Neural cell (in vitro differentiated cells): ENCODE measurements around the gene TK1. TPM values are rescaled to one million over a fixed set of nuclear protein-coding genes. Genes with fewer than 3 reads are reported as not detected.

Experiments used
- H2AFZ ChIP-seq: fragments of 200-600, 300-800 bp; sonication (generic), shearing (Covaris generic); 2 replicates; pipeline ENCODE4 v1.6.0; 2014; ENCODE audit warnings: low read depth, mild to moderate bottlenecking, antibody characterized with exemption, low read length, moderate library complexity
- H3F3A ChIP-seq: fragments of 200-600 bp; shearing (Covaris generic); 2 replicates; pipeline ENCODE4 v1.6.1; 2016; ENCODE audit warnings: mild to moderate bottlenecking, moderate library complexity, mixed read lengths, antibody characterized with exemption, low read length; ENCODE audit not compliant: insufficient read depth, poor library complexity, severe bottlenecking
- H3K27ac ChIP-seq: fragments of 200-600, 300-800 bp; sonication (generic), shearing (Covaris generic); 2 replicates; pipeline ENCODE4 v1.5.1; 2014; ENCODE audit warnings: mild to moderate bottlenecking, low read length, moderate library complexity
- H3K27me3 ChIP-seq: fragments of 300-800, 200-600 bp; sonication (generic), shearing (Covaris generic); 2 replicates; pipeline ENCODE4 v1.6.0; 2014; ENCODE audit warnings: mild to moderate bottlenecking, low read depth, low read length, moderate library complexity; ENCODE audit not compliant: insufficient read depth
- H3K36me3 ChIP-seq: fragments of 300-800, 200-600 bp; sonication (generic), shearing (Covaris generic); 2 replicates; pipeline ENCODE4 v1.5.1; 2014; ENCODE audit warnings: mild to moderate bottlenecking, antibody characterized with exemption, low read length, moderate library complexity; ENCODE audit not compliant: insufficient read depth
- H3K4me2 ChIP-seq: fragments of 300-800, 200-600 bp; sonication (generic), shearing (Covaris generic); 2 replicates; pipeline ENCODE4 v1.6.0; 2014; ENCODE audit warnings: mild to moderate bottlenecking, low read length
- H3K4me3 ChIP-seq: fragments of 300-800, 200-600 bp; sonication (generic), shearing (Covaris generic); 2 replicates; pipeline ENCODE4 v1.5.1; 2014; ENCODE audit warnings: mild to moderate bottlenecking, low read length, moderate library complexity
- H3K79me2 ChIP-seq: fragments of 200-600 bp; shearing (Covaris generic); replicated peaks from 2 replicates; pipeline ENCODE4 v1.6.0; 2014; ENCODE audit warnings: mild to moderate bottlenecking, low read length, moderate library complexity; ENCODE audit not compliant: insufficient read depth
- H3K9ac ChIP-seq: fragments of 300-800, 200-600 bp; sonication (generic), shearing (Covaris generic); 2 replicates; pipeline ENCODE4 v1.6.1; 2016; ENCODE audit warnings: mild to moderate bottlenecking, low read length, mixed read lengths
- H3K9me2 ChIP-seq: fragments of 200-600 bp; shearing (Covaris generic); 2 replicates; pipeline ENCODE4 v1.6.1; 2016; ENCODE audit warnings: mild to moderate bottlenecking, low read length, mixed read lengths; ENCODE audit not compliant: insufficient read depth
- H3K9me3 ChIP-seq: fragments of 200-600, 300-800 bp; sonication (generic), shearing (Covaris generic); 2 replicates; pipeline ENCODE4 v1.6.1; 2016; ENCODE audit warnings: mild to moderate bottlenecking, mixed run types, low read length, moderate library complexity, mixed read lengths
- H4K20me1 ChIP-seq: fragments of 200-600 bp; shearing (Covaris generic); 2 replicates; pipeline ENCODE4 v1.6.1; 2016; ENCODE audit warnings: mild to moderate bottlenecking, mixed run types; ENCODE audit not compliant: insufficient read depth
- EP300 ChIP-seq: fragments of 450-650 bp; conservative IDR thresholded peaks from 2 replicates; pipeline ENCODE4 v1.6.1; 2014; ENCODE audit warnings: antibody characterized with exemption, mild to moderate bottlenecking, moderate library complexity; ENCODE audit not compliant: poor library complexity, severe bottlenecking
- EZH2 ChIP-seq: fragments of 200-600, 300-800 bp; shearing (Covaris generic), sonication (generic); IDR thresholded peaks from 2 replicates; pipeline ENCODE4 v1.6.1; 2014; ENCODE audit warnings: antibody characterized with exemption, low read length, borderline replicate concordance, mild to moderate bottlenecking; ENCODE audit not compliant: insufficient read depth, poor library complexity, severe bottlenecking
- MXI1 ChIP-seq: fragments of 450-650 bp; conservative IDR thresholded peaks from 2 replicates; pipeline ENCODE4 v1.6.1; 2014; ENCODE audit warnings: antibody characterized with exemption, mild to moderate bottlenecking; ENCODE audit not compliant: poor library complexity, severe bottlenecking
- POLR2AphosphoS5 ChIP-seq: IDR thresholded peaks from 2 replicates; pipeline ENCODE4 v1.6.1; 2012
- RAD21 ChIP-seq: fragments of 450-650 bp; conservative IDR thresholded peaks from 2 replicates; pipeline ENCODE4 v1.6.1; 2014; ENCODE audit warnings: antibody characterized with exemption, mild to moderate bottlenecking, moderate library complexity
- SMC3 ChIP-seq: fragments of 450-650 bp; conservative IDR thresholded peaks from 2 replicates; pipeline ENCODE4 v1.6.1; 2014; ENCODE audit warnings: antibody characterized with exemption, mild to moderate bottlenecking, moderate library complexity; ENCODE audit not compliant: poor library complexity
- TAF1 ChIP-seq: IDR thresholded peaks from 2 replicates; pipeline ENCODE4 v1.6.1; 2012; ENCODE audit warnings: low read depth
- polyA plus RNA-seq: library from polyadenylated mRNA; depleted of rRNA; stranded (reverse); fragments of >200 nt; gene quantifications from 2 replicates; pipeline ENCODE4 v1.2.3, GENCODE V29; 2014
- TF ChIP-seq, protein P1 (sequence below): fragments of 450-650 bp; IDR thresholded peaks from 2 replicates; pipeline ENCODE4 v1.5.1; 2014; ENCODE audit warnings: antibody characterized with exemption, mild to moderate bottlenecking, moderate library complexity; ENCODE audit not compliant: poor library complexity, severe bottlenecking
- TF ChIP-seq, protein P2 (sequence below): IDR thresholded peaks from 2 replicates; pipeline ENCODE4 v1.6.1; 2012; ENCODE audit warnings: borderline replicate concordance

TK1 gene
- polyA plus RNA-seq, 1 donor from 2014 or later = 1.1 TPM

DNA sequence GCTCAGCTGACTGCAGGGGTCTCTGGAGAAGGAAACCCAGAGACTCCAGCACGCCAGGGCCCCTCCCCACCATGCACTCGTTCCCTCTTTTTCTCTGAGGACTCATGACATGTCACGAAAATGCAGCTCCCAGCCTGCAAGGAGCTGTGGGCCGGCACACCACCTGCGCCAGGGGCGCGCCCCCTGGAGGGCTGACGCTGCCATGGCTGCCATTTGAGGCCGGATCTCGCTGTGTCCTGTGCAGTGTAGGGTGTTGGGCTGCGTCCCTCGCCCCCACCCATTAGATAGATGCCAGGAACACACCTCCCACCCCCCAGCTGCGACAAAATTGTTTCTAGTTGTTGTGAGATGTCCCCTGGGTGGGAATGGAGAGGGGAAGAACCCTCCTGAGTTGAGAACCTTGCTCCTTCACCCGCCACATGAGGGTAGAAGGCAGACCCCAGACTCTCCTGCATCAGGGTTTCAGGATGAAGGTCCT lies 10.3 kb downstream of the TK1 start:
- Histone ChIP-seq H2AFZ (no peak overlapping the region), H3K9ac (no peak overlapping the region), H3K27ac (no peak overlapping the region), H3K9me3 (no peaks in the 10 kb centered on the region), H3K4me3 (no peak overlapping the region), H3K27me3 (no peaks in the 10 kb centered on the region), H3K4me2 (no peak overlapping the region), H3K36me3 (no peaks in the 10 kb centered on the region), H4K20me1 (no peaks in the 10 kb centered on the region), H3K9me2 (no peaks in the 10 kb centered on the region), H3K79me2 (no peaks in the 10 kb centered on the region), H3F3A (no peaks in the 10 kb centered on the region)
- no peak for TF ChIP-seq POLR2AphosphoS5
- no peak for TF ChIP-seq SMC3
- no peak for TF ChIP-seq TAF1
- no peak for TF ChIP-seq EZH2
- TF ChIP-seq, protein P1, sequence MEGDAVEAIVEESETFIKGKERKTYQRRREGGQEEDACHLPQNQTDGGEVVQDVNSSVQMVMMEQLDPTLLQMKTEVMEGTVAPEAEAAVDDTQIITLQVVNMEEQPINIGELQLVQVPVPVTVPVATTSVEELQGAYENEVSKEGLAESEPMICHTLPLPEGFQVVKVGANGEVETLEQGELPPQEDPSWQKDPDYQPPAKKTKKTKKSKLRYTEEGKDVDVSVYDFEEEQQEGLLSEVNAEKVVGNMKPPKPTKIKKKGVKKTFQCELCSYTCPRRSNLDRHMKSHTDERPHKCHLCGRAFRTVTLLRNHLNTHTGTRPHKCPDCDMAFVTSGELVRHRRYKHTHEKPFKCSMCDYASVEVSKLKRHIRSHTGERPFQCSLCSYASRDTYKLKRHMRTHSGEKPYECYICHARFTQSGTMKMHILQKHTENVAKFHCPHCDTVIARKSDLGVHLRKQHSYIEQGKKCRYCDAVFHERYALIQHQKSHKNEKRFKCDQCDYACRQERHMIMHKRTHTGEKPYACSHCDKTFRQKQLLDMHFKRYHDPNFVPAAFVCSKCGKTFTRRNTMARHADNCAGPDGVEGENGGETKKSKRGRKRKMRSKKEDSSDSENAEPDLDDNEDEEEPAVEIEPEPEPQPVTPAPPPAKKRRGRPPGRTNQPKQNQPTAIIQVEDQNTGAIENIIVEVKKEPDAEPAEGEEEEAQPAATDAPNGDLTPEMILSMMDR = peak; percentile 64
- TF ChIP-seq, protein P2, sequence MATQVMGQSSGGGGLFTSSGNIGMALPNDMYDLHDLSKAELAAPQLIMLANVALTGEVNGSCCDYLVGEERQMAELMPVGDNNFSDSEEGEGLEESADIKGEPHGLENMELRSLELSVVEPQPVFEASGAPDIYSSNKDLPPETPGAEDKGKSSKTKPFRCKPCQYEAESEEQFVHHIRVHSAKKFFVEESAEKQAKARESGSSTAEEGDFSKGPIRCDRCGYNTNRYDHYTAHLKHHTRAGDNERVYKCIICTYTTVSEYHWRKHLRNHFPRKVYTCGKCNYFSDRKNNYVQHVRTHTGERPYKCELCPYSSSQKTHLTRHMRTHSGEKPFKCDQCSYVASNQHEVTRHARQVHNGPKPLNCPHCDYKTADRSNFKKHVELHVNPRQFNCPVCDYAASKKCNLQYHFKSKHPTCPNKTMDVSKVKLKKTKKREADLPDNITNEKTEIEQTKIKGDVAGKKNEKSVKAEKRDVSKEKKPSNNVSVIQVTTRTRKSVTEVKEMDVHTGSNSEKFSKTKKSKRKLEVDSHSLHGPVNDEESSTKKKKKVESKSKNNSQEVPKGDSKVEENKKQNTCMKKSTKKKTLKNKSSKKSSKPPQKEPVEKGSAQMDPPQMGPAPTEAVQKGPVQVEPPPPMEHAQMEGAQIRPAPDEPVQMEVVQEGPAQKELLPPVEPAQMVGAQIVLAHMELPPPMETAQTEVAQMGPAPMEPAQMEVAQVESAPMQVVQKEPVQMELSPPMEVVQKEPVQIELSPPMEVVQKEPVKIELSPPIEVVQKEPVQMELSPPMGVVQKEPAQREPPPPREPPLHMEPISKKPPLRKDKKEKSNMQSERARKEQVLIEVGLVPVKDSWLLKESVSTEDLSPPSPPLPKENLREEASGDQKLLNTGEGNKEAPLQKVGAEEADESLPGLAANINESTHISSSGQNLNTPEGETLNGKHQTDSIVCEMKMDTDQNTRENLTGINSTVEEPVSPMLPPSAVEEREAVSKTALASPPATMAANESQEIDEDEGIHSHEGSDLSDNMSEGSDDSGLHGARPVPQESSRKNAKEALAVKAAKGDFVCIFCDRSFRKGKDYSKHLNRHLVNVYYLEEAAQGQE = no peak
- no peak for TF ChIP-seq EP300

DNA sequence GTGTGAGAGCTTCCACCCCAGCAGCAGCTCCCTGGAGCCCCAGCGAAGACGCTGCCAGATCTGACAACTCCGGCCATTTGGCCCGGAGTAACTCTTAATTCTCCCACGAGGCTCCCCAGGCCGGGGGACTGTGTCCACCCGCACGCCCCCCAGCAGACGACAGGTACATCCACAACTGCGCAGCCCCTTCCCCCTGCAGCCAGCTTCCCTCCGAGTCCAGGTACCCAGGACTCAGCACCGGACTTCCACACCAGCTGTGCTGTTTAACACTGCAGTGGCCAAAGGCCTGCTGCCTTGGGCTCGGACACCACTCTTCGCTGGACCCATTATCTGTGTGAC lies 11.2 kb downstream of the TK1 start:
- Histone ChIP-seq H3K36me3 (no peaks in the 10 kb centered on the region), H4K20me1 (no peaks in the 10 kb centered on the region), H3K9me2 (no peaks in the 10 kb centered on the region), H3K79me2 (no peaks in the 10 kb centered on the region), H3K4me2 (no peak overlapping the region), H3K27ac (no peak overlapping the region), H3K27me3 (no peaks in the 10 kb centered on the region), H3K9me3 (no peaks in the 10 kb centered on the region), H3K4me3 (no peak overlapping the region), H3F3A (no peaks in the 10 kb centered on the region), H2AFZ (no peak overlapping the region), H3K9ac (no peak overlapping the region)
- TF ChIP-seq EP300 (no peak), SMC3 (no peak), TAF1 (no peak), EZH2 (no peak), POLR2AphosphoS5 (no peak), MXI1 (no peak), RAD21 (no peak)
- TF ChIP-seq, protein P1 = no peak
- TF ChIP-seq, protein P2 = no peak
